Caki2 (cell line): ENCODE measurements around the gene RALGPS2. TPM values are rescaled to one million over a fixed set of nuclear protein-coding genes. Genes with fewer than 3 reads are reported as not detected.

Source experiments
- DNase-seq: peaks from one replicate; pipeline ENCODE4 v3.0.0-alpha.2; 2015; ENCODE audit warnings: low read depth
- in situ Hi-C: cut with HindIII; loops from 2 replicates; pipeline ENCODE4 v1.10.0; 2016; ENCODE audit warnings: low sequenced_read_pairs, low pct_unique_long_range_greater_than_20kb, mixed read lengths
- total RNA-seq: library from RNA; depleted of rRNA; stranded (reverse); fragments of >200 nt; shearing (Covaris generic); gene quantifications from 2 replicates; pipeline ENCODE4 v1.2.3, GENCODE V29; 2014; ENCODE audit warnings: low replicate concordance

The RALGPS2 gene
- total RNA-seq, 1 experiment from 2014 or later: 10.3 TPM

GRCh38 chr1:178928976-178929375 is 203.9 kb downstream of the RALGPS2 start:
- no peak for DNase-seq
- in situ Hi-C loops: no loop called here

GRCh38 chr1:178931858-178932551 is 207.0 kb downstream of the RALGPS2 start:
- in situ Hi-C loops: no loop called here
- DNase-seq: no peak

- no peak for DNase-seq
- in situ Hi-C loops: no loop called here
Observed at GRCh38 chr1:178932552-178932906, 207.5 kb downstream of the RALGPS2 start.

- in situ Hi-C loops: no loop called here
- no peak for DNase-seq
Observed at GRCh38 chr1:178933105-178933561, 208.1 kb downstream of the RALGPS2 start.

- DNase-seq: no peak
- in situ Hi-C loops: no loop called here
Observed at GRCh38 chr1:178933709-178934490, 208.9 kb downstream of the RALGPS2 start.

- in situ Hi-C loops: no loop called here
- DNase-seq: no peak
Observed at GRCh38 chr1:178934546-178934945, 209.5 kb downstream of the RALGPS2 start.

- DNase-seq: no peak
- in situ Hi-C loops: no loop called here
Observed at GRCh38 chr1:178935610-178936009, 210.6 kb downstream of the RALGPS2 start.

- in situ Hi-C loops: no loop called here
- DNase-seq: no peak
Observed at GRCh38 chr1:178937695-178938094, 212.7 kb downstream of the RALGPS2 start.

GRCh38 chr1:178938101-178938958 is 213.3 kb downstream of the RALGPS2 start:
- no peak for DNase-seq
- in situ Hi-C loops: no loop called here

- DNase-seq: no peak
- in situ Hi-C loops: no loop called here
Observed at GRCh38 chr1:178938959-178939317, 213.9 kb downstream of the RALGPS2 start.

GRCh38 chr1:178939338-178940067 is 214.5 kb downstream of the RALGPS2 start:
- in situ Hi-C loops: no loop called here
- DNase-seq: no peak

GRCh38 chr1:178940068-178940765 is 215.2 kb downstream of the RALGPS2 start:
- DNase-seq: no peak
- in situ Hi-C loops: no loop called here

- no peak for DNase-seq
- in situ Hi-C loops: no loop called here
Observed at GRCh38 chr1:178941261-178941689, 216.2 kb downstream of the RALGPS2 start.

GRCh38 chr1:178941849-178942248 is 216.8 kb downstream of the RALGPS2 start:
- in situ Hi-C loops: no loop called here

GRCh38 chr1:178942285-178943198 is 217.5 kb downstream of the RALGPS2 start:
- in situ Hi-C loops: no loop called here
- DNase-seq: no peak

More at GRCh38 chr1:178941849-178942248, 216.8 kb downstream of the RALGPS2 start:
- no peak for DNase-seq

- DNase-seq: no peak
- in situ Hi-C loops: no loop called here
Observed at GRCh38 chr1:178944729-178945128, 219.7 kb downstream of the RALGPS2 start.
